Calu3 (cell line): ENCODE results near the gene SLC16A7. TPM values are rescaled to one million over a fixed set of nuclear protein-coding genes. Genes with fewer than 3 reads are reported as not detected.
A peak's percentile ranks its signal among the peaks of the same experiment; 100 is the strongest.

Source experiments
- BruUV-seq: library from RNA; stranded (reverse); fragments of 400-500 nt; replicated peaks from 2 replicates; lab custom pipeline; 2021; lab: Mats Ljungman, UMichigan
- CTCF ChIA-PET: fragments of 300-600 bp; sonication (Branson Sonifier 250); formaldehyde crosslinking; loops from one replicate; lab custom pipeline; 2022; ENCODE audit warnings: antibody characterized with exemption; lab: Charles Lee
- DNase-seq: peaks from one replicate; pipeline ENCODE4 v3.0.0; 2022
- H3K27ac Mint-ChIP-seq: one replicate; pipeline ENCODE4 v1.8.0; 2022; ENCODE audit warnings: mixed read lengths; ENCODE audit not compliant: unreplicated experiment
- H3K27me3 Mint-ChIP-seq: one replicate; pipeline ENCODE4 v1.8.0; 2022; ENCODE audit warnings: mixed read lengths; ENCODE audit not compliant: unreplicated experiment
- H3K36me3 Mint-ChIP-seq: one replicate; pipeline ENCODE4 v1.8.0; 2022; ENCODE audit warnings: mild to moderate bottlenecking, moderate library complexity, mixed read lengths; ENCODE audit not compliant: insufficient read depth, unreplicated experiment
- H3K4me1 Mint-ChIP-seq: one replicate; pipeline ENCODE4 v1.8.0; 2022; ENCODE audit warnings: mild to moderate bottlenecking, low read depth, mixed read lengths; ENCODE audit not compliant: unreplicated experiment
- H3K4me3 Mint-ChIP-seq: one replicate; pipeline ENCODE4 v1.8.0; 2022; ENCODE audit warnings: mild to moderate bottlenecking, low read depth, moderate library complexity, mixed read lengths; ENCODE audit not compliant: unreplicated experiment
- H3K9me3 Mint-ChIP-seq: one replicate; pipeline ENCODE4 v1.8.0; 2022; ENCODE audit warnings: low read depth, mixed read lengths; ENCODE audit not compliant: unreplicated experiment
- intact Hi-C: fragments of 100-400 bp; cut with micrococcal nuclease; formaldehyde crosslinking; loops from one replicate; pipeline ENCODE4 v1.10.0; 2022; ENCODE audit not compliant: unreplicated experiment
- total RNA-seq: library from RNA; stranded (reverse); gene quantifications from 2 replicates; pipeline ENCODE4 v1.2.3, GENCODE V29; 2022
- TF ChIP-seq, protein P1 (sequence below): fragments of 200-600 bp; IDR thresholded peaks from one replicate; pipeline ENCODE4 v1.8.0; 2022; ENCODE audit warnings: antibody characterized with exemption; ENCODE audit not compliant: unreplicated experiment

Gene SLC16A7
- total RNA-seq, 1 experiment from 2014 or later: 58.6 TPM

DNA sequence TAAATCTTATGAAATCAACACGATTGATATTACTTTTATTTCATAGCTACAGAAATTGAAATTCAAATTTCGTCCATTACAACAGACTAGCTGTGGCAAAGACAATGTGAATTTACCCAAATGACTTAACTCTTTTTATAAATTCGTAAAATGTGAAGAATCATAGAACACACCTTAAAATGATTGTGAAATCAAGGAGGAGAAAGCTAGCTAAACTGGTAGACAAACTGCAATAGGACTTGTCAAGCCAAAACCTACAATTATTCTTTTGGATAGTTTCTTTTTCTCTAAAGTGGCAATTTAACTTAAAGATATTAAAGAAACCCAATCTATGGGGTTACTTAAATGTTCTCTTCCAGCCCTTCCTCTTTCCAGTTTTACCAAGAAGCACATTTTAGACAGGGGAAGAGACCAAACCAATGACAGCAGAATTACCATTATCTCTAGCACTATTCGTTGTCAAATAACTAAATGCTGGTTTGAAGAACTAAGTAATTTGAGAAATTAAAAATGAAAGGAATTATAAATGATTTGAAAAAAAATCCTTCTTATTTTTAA lies 807 bp upstream of the SLC16A7 start:
- Mint-ChIP-seq H3K4me3 (peak overlapping the region; percentile 99), H3K27me3 (no peaks in the 10 kb centered on the region), H3K27ac (peak overlapping the region; percentile 96), H3K36me3 (peaks cover 26% of the 10 kb centered on the region), H3K4me1 (peaks cover 39% of the 10 kb centered on the region), H3K9me3 (no peaks in the 10 kb centered on the region)
- intact Hi-C loops: loop anchor here (2.0 to 5.0 kb wide), 3 partner anchors 187 to 212 kb away; no protein-coding TSS in a partner anchor
- CTCF ChIA-PET: interaction anchor here (0.7 to 1.8 kb wide), 3 partner anchors 10 to 88 kb away, joined by 3 to 6 read pairs (median 3); no protein-coding TSS in a partner anchor
- TF ChIP-seq, protein P1, sequence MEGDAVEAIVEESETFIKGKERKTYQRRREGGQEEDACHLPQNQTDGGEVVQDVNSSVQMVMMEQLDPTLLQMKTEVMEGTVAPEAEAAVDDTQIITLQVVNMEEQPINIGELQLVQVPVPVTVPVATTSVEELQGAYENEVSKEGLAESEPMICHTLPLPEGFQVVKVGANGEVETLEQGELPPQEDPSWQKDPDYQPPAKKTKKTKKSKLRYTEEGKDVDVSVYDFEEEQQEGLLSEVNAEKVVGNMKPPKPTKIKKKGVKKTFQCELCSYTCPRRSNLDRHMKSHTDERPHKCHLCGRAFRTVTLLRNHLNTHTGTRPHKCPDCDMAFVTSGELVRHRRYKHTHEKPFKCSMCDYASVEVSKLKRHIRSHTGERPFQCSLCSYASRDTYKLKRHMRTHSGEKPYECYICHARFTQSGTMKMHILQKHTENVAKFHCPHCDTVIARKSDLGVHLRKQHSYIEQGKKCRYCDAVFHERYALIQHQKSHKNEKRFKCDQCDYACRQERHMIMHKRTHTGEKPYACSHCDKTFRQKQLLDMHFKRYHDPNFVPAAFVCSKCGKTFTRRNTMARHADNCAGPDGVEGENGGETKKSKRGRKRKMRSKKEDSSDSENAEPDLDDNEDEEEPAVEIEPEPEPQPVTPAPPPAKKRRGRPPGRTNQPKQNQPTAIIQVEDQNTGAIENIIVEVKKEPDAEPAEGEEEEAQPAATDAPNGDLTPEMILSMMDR: no peak
- no peak for DNase-seq
- BruUV-seq: no TSS peak

DNA sequence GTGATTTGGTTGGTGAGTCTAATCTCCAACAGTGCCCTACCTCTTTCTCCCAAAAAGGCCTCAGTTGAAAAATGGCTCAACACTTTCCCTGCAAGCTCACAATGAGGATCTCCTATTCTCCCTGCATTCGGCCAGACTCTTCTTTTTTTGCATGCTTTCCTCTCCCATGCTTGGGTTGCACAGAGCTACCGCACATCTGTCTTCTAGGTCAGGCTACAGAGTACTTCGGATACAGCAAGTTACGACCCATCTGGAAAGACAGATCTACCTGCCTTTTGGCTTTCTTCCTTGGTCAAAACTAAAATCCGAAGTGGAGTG lies 305 bp upstream of the SLC16A7 start:
- no peaks in the 10 kb centered on the region for H3K9me3 Mint-ChIP-seq
- CTCF ChIA-PET: interaction anchor here (0.7 to 1.8 kb wide), 3 partner anchors 11 to 577 kb away, joined by 3 to 6 read pairs (median 3); no protein-coding TSS in a partner anchor
- no peaks in the 10 kb centered on the region for H3K27me3 Mint-ChIP-seq
- peaks cover 39% of the 10 kb centered on the region for H3K4me1 Mint-ChIP-seq
- TSS peak; percentile 78 for BruUV-seq
- DNase-seq: no peak
- peak overlapping the region; percentile 99 for H3K4me3 Mint-ChIP-seq
- H3K27ac Mint-ChIP-seq: peak overlapping the region; percentile 96
- intact Hi-C loops: loop anchor here (2.0 to 5.0 kb wide), 3 partner anchors 187 to 212 kb away; no protein-coding TSS in a partner anchor
- peaks cover 26% of the 10 kb centered on the region for H3K36me3 Mint-ChIP-seq
- TF ChIP-seq, protein P1: no peak

DNA sequence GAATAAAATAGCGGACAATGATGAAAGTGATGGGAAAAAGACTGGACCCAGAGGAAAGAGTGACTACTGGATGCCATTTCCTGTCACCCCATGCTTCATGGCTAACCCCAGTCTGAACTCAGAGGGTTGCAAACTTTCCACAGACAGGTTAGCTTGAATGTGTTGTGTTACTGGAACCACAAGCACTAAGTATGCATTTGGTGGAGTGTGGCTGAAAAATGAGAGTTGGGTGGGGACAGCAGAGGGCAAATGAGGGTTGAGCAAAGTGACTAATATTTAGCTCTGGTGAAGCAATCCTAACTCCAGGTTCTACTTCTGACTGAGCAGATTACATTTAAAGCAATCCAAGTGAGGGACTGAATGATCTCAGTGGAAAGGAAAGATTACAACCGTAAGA lies 1.6 kb downstream of the SLC16A7 start:
- CTCF ChIA-PET: interaction anchor here (0.5 to 1.5 kb wide), 5 partner anchors 54 to 1520 kb away, joined by 3 to 9 read pairs (median 4); no protein-coding TSS in a partner anchor
- TF ChIP-seq, protein P1: no peak
- Mint-ChIP-seq H3K36me3 (peaks cover 31% of the 10 kb centered on the region), H3K27ac (peak overlapping the region; percentile 96), H3K4me1 (peaks cover 39% of the 10 kb centered on the region), H3K27me3 (no peaks in the 10 kb centered on the region), H3K4me3 (peak overlapping the region; percentile 99), H3K9me3 (no peaks in the 10 kb centered on the region)
- DNase-seq: peak; percentile 67
- intact Hi-C loops: loop anchor here (1.0 to 5.0 kb wide), 5 partner anchors 54 to 210 kb away; no protein-coding TSS in a partner anchor
- no TSS peak for BruUV-seq

DNA sequence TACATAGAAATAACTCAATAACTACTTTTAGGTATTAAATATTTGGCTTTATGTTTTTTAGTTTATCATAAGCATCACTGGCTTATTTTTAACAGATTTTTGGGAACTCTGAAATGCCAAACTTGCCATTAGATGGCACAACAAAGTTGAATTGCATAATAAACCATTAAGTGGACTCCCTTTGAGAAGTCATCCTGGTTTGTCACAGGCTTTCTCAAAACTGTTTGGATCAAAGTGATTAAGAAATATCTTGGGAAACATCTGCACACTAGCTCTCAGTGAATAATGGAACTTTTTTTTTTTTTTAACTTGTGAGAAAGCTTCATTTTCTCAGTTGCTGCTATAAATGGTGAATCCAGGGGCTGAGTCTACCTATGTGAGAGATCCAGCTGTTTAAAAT lies 4.3 kb downstream of the SLC16A7 start:
- BruUV-seq: no TSS peak
- H3K27me3 Mint-ChIP-seq: no peaks in the 10 kb centered on the region
- H3K9me3 Mint-ChIP-seq: no peaks in the 10 kb centered on the region
- H3K27ac Mint-ChIP-seq: no peak overlapping the region
- peaks cover 33% of the 10 kb centered on the region for H3K36me3 Mint-ChIP-seq
- TF ChIP-seq, protein P1: no peak
- CTCF ChIA-PET: interaction anchor here (0.7 kb wide), 1 partner anchor 240 kb away, joined by 3 read pairs; no protein-coding TSS in a partner anchor
- intact Hi-C loops: no loop called here
- DNase-seq: no peak
- H3K4me1 Mint-ChIP-seq: peaks cover 29% of the 10 kb centered on the region
- H3K4me3 Mint-ChIP-seq: no peak overlapping the region
